Measurements from ENCODE around the gene CYP4A22.
"Not testable (repeated sequence)": the region's sequence is repeated elsewhere in the genome, so short reads cannot be mapped to it uniquely, and the experiment has no call there.

DNA sequence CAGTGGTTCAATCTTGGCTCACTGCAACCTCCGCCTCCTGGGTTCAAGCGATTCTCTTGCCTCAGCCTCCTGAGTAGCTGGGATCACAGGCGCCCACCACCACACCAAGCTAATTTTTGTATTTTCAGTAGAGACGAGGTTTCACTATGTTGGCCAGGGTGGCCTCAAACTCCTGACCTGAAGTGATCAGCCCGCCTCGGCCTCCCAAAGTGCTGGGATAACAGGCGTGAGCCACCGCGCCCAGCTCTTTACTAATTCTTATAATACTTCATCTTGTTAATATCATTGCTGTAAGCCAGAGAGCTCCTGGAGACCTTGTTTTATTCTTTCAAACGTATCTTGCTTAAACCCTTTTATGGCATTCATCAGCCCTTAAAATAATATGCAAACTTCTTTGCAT, 56.3 kb downstream of the CYP4A22 start:
- not testable (repeated sequence) for TF ChIP-seq NRF1 (IDR thresholded peaks at IDR 0.05; ENCODE audit: low read depth, low read length); POLR2AphosphoS5 (IDR thresholded peaks at IDR 0.05; ENCODE audit: low read depth, low read length); TAF1 (IDR thresholded peaks at IDR 0.05; ENCODE audit: borderline replicate concordance, low read depth, low read length); MXI1 (IDR thresholded peaks at IDR 0.05; ENCODE audit: low read depth, low read length); EZH2phosphoT487 (IDR thresholded peaks at IDR 0.05; ENCODE audit: borderline replicate concordance, low read depth)
- TF ChIP-seq, protein P1, sequence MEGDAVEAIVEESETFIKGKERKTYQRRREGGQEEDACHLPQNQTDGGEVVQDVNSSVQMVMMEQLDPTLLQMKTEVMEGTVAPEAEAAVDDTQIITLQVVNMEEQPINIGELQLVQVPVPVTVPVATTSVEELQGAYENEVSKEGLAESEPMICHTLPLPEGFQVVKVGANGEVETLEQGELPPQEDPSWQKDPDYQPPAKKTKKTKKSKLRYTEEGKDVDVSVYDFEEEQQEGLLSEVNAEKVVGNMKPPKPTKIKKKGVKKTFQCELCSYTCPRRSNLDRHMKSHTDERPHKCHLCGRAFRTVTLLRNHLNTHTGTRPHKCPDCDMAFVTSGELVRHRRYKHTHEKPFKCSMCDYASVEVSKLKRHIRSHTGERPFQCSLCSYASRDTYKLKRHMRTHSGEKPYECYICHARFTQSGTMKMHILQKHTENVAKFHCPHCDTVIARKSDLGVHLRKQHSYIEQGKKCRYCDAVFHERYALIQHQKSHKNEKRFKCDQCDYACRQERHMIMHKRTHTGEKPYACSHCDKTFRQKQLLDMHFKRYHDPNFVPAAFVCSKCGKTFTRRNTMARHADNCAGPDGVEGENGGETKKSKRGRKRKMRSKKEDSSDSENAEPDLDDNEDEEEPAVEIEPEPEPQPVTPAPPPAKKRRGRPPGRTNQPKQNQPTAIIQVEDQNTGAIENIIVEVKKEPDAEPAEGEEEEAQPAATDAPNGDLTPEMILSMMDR (IDR thresholded peaks at IDR 0.05): not testable (repeated sequence)
- TF ChIP-seq, protein P2, sequence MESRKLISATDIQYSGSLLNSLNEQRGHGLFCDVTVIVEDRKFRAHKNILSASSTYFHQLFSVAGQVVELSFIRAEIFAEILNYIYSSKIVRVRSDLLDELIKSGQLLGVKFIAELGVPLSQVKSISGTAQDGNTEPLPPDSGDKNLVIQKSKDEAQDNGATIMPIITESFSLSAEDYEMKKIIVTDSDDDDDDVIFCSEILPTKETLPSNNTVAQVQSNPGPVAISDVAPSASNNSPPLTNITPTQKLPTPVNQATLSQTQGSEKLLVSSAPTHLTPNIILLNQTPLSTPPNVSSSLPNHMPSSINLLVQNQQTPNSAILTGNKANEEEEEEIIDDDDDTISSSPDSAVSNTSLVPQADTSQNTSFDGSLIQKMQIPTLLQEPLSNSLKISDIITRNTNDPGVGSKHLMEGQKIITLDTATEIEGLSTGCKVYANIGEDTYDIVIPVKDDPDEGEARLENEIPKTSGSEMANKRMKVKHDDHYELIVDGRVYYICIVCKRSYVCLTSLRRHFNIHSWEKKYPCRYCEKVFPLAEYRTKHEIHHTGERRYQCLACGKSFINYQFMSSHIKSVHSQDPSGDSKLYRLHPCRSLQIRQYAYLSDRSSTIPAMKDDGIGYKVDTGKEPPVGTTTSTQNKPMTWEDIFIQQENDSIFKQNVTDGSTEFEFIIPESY (IDR thresholded peaks at IDR 0.05; ENCODE audit: borderline replicate concordance, low read depth): not testable (repeated sequence)

All from SK-N-SH (cell line).